ENCODE data around the gene LPP.
"Not testable (repeated sequence)": the region's sequence is repeated elsewhere in the genome, so short reads cannot be mapped to it uniquely, and the experiment has no call there.

Gene LPP

DNA sequence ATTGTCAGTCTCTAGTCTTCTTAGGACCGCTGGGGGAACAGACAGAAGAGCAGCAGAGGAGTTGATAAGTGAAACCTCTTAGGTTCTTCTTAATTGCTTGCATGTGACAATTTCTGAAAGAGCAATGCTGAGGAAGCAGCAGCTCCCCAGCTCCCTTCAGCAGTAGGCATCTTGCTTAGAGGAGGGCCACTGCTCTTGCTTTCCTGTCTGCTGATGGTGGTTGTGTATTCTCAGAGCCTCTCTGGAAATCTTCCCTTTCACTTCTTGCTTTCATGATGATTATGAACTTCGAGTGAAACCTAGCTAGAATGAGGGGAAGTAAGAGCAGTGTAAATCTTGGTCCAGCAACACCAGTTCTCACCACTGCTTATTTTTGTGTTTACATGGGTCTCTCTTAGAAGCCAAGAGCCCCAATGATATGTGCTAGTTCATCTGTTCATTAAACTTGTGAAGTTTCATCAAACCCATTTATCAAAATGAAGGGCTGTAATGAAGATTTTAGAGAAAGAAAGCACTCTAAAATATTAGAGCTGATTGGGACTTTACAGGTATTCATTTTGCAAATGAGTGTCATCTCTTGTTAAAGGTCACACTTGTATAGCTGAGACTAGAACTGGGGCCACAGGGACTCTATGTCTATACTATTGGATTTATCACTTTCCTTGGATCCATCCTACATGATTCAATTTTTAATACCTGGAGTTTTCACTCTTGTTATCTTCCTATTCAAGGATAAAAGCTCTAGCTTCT lies 246.7 kb downstream of the LPP start:
- DNase-seq (ENCODE audit: low read depth in 2 of 2) = no peak

DNA sequence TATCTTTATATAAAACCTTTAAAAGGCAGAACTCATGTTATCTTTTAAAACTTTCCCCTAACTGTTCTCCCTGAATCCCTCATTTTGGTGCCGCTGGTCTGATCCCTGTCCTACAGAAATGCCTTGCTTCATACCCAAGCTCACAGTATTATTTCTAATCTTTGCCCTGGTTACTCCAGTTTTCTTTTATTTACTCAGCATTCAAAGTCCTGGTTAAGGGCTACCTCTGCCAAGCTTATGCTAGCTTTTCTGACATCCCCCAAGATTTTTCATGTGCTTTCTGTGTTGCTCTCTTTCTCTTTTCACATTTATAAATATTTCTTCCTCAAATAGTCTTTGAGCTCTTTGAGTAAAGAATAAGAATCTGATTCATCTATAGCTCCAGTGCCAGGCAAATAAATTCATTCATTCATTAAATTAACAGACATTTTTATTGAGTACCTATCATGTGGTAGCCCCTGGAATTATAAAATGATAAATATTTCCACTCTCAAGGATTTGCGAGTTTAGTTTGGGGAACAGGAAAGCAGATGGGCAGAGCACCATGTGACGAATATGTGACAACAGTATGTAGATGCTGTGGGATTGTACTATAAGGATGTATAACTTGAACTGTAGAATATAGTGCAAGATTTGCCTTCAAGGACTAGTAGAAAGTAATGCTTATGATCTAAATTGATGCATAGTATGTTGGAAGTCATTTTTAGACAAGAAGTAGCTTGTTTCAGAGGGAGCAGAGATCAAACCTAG lies 247.5 kb downstream of the LPP start:
- no peak for DNase-seq (ENCODE audit: low read depth in 2 of 2)

DNA sequence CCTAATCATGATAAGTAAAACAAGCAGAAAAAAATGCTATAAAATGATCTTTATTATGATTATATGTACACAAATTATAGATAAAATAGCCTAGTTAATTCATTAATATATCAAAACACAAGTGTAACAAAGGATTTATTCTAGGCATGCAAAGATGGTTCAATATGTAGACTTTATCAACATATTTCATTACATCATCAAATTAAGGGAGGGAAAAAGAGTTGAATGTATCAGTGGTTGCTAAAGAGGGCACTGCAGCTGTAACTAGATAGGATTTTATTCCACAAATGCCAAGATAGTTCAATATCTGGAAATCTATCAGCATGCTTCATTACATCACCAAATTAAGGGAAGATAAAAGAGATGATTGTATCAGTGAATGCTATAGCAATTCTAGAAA lies 248.3 kb downstream of the LPP start:
- no peak for DNase-seq (ENCODE audit: low read depth in 2 of 2)

DNA sequence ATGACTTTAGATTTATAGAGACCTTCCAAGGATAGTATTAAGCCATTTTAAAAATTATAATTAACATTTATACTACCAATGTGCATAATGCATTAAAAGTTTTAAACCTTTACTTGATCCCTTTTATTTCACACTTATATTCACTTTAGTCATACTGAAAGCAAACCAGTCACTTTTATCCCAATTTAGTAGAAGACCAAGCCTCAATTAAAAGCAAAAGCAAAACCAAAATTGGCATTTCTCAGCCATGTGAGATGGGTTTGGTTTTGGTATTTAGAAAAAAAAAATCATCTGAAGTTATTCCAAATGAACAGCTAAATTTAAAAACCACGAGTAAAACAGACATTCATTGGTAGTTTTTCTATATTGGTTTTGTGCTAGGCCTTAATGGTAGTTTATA lies 249.4 kb downstream of the LPP start:
- DNase-seq (ENCODE audit: low read depth in 2 of 2) = no peak

DNA sequence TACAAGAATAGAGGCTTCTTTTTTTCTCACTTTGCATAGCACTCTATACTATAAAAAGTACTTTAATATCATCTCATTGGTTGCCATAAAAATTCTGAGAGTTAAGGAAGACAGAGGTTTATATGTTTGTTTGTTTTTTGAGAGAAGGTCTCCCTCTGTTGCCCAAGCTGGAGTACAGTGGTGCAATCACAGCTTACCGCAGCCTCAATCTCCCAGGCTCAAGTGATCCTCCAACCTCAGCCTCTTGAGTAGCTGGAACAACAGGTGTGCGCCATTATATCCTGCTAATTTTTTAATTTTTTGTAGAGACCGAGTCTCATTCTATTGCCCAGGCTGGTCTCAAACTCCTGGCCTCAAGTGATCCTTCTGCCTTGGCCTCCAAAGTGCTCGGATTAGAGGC lies 250.2 kb downstream of the LPP start:
- DNase-seq (ENCODE audit: low read depth in 2 of 2) = no peak

DNA sequence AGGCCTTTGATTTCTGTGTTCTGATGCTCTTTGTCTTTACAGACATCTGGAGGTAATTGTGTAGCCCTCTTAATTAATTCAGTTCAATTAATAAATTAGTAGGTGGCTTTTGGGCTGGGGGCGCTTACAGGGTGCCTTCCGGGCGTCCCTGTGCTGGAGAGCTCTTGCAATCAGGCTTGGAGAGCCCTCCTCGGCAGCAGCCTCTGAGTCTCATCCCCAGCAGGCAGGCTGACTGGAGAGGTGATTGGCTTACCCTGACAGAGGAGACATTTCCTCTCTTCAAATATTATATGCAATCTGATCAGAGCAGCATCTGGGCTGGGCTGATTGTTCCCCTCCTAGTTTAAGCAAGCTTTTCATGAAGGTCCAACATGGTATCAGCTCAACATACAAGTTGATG lies 250.7 kb downstream of the LPP start:
- DNase-seq (ENCODE audit: low read depth in 2 of 2) = no peak

DNA sequence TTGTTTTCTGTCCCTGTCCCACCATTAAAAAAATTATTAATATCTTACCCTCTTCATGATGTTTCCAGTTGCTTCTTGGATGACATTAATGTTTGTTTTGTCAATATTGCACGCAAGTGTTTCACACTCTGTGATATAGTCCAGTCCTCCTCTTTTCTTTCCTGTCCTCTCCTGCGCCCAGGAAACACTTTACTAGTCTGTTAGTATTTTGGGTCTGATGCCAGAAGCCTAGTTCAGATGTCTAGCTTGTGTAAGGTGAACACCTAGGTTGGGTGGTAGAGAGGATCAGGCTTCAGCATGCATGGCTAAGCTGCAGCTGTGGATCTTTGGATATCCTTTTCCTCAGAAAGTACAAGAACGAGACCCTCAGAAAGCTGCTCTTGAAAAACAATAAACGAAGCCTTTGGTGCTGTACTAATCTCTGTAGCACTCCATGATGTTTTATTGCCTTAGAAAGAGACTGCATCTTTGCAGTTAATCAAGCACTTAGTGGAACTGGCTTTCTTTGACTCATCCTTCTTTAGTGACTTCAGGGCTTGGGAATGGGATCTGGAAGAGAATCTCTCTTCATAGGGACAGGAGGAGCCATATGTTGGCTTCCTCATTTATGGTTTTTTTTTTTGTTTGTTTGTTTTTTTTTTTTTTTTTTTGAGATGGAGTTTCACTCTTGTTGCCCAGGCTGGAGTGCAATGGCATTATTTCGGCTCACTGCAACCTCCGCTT lies 253.4 kb downstream of the LPP start:
- peak; percentile 48 to 58 for DNase-seq (ENCODE audit: low read depth in 2 of 2)

DNA sequence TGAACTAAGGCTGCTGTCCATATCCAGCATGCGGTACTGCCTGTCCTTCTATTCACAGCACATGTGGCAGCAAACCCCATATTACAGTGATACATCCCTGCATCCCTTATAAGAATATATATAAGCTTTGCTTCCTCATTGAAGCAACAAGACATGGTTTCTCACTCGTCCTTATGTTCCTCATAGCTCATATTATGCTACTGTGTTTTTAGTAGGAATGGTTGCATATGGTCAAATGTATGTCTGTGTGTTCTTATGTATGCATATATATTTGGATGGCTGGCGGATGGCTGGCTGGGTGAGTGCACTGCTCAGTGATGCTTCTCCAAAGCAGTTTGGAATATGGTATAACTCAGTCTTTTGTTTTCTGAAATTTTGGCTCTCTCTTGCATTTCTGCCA lies 254.9 kb downstream of the LPP start:
- no peak for DNase-seq (ENCODE audit: low read depth in 2 of 2)

DNA sequence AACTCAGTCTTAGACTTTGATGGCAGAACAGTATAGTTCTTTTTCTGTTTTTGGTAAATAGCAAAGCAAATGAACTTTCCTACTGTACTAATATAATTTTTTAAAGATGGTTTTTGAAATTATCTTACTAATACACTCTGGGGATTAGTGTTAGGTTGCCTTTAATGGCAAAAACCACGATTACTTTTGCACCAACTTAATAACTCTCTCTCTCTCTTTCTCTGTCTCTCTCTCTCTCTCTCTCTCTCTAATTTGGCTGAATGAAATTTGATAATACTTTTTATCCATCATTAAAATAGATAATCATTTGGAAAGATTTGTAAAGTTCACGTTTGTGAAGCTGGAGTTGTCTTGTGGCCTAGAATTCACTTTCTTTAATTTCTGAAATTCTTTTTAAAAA lies 257.8 kb downstream of the LPP start:
- no peak for DNase-seq (ENCODE audit: low read depth in 2 of 2)

DNA sequence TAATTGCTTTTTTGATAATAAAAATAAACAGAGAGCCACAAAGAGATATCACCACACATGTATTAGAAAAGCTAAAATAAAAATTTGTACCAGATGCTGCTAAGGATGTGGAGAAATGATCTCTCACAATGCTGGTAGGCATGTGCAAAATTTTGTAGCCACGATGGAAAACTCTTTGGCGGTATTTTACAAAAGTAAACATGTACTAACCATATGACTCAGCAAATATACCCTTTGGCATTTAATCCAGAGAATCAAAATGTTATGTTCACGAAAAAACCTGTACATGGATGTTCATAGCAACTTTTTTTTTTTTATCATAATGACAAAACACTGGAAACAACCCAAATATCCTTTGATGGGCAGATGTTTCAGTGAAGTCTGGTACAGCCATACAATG lies 261.2 kb downstream of the LPP start:
- DNase-seq (ENCODE audit: low read depth in 2 of 2) = peak in 1 of 2 experiments; percentile 36

DNA sequence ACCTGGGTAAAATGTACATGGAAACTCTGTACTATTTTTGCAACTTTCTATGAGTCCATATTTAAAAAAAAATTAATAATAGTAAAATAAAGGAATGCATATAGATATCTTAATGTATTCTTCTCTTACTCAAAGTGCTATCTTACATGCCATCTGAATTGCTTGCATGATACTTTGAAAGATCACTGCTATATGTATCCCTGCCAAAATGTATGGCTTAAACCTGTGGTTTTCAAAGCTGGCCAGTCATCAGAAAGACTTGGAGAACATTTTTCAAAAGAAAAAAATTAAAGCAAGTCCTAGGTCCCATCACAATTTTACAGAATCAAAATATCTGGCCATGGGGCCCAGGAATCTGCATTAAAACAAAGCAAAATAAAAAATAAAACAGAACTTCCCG lies 262.1 kb downstream of the LPP start:
- peak; percentile 72 to 75 for DNase-seq (ENCODE audit: low read depth in 2 of 2)

DNA sequence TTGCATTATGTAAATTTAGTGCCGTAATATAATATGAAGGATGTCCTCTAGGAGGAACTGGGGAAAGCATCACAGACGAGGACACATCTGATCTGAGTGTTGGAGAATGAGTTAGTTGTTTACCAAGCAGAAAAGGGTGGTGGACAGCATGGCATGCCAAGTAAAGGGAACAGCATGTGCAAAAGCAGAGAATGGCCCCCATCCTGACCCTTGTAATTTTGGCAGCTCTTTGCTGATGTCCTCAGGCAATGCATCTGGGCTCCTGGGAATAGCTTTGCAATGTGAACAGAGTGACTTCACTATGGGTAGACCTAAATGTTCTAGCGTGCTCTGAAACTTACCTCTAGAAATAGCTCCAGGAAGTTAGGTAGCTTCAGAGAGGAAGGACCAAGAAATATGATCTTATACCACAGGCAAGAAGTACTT lies 263.3 kb downstream of the LPP start:
- DNase-seq (ENCODE audit: low read depth in 2 of 2) = no peak

DNA sequence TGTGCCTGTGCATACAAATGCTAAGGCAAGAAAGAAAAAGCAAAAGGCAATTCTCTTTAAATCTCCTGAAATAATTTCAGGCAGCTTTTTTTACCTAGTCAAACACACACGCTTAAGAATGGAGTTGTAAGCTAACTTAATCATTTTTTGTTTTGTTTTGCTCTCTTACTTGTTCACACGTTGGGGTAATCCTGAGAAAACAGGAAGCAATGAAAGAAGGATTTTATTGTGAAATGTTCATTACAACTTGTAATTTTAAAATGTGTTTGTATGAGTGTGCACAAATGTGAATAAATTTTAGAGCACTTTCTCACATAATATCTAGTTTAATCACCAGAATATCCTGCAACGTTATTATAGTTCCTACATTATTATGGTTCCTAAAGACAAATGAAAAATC lies 263.8 kb downstream of the LPP start:
- no peak for DNase-seq (ENCODE audit: low read depth in 2 of 2)

DNA sequence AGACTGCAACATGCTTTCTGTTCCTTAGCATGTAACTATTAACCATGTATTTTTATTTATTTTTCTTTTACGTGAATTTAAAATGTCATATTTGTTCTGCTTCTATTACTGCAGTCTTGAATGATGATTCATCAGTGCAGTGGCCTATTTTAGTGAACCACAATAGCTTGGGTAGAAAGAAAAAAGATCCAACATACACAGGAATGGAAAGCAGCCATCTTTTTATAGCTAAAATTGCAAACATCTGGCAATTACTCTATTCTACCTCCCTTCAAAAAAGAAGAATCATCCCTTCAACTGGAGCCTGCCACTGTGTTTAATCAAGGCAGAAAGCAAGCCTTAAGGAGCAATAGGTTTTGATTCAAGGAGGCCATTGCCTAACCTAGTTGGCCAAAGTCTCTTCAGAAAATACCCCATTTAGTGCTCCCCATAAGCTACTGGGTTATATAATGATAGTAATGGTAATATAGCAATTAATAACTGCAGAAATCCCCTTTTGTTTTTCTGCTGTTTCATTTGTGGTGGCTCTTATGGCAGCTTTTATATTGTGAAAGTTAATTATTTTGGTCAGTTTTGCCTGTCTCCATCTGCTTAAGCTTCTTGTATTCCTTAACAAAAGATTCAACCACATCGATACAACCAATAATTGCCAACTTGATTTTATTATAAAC lies 267.3 kb downstream of the LPP start:
- peak; percentile 93 to 94 for DNase-seq (ENCODE audit: low read depth in 2 of 2)

DNA sequence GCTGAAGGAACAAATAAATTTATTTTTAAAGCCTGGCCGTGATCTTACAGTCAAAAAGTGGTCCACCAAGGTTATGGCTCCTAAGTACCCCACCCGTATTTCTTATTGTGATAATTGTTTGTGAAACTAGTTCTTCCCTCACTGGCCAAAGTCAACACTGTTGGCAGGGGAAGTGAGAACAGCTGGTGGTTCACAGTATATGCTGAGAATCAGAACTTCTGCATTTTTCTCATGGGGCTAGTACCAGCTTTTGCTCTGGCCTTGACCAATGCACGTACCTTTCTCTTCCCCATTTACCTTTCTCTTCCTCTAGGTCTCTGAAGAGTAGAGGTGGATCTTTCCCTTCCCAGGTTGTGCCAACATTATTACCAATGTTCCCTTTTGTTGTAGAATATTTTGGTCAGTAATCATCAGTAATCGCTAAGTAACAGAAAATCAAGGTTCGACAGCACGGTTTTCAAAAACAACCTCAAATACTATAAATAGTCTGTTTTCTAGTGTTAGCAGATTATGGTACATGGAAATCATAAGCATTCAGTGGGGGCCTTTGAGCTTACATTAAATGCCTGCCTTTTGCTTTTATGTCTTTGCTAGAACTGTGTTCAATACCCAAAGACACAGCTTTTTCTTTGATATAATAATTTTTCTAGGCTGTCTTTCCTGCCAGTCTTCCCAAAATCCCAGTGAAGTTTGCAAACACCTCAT lies 268.0 kb downstream of the LPP start:
- DNase-seq (ENCODE audit: low read depth in 2 of 2) = no peak

DNA sequence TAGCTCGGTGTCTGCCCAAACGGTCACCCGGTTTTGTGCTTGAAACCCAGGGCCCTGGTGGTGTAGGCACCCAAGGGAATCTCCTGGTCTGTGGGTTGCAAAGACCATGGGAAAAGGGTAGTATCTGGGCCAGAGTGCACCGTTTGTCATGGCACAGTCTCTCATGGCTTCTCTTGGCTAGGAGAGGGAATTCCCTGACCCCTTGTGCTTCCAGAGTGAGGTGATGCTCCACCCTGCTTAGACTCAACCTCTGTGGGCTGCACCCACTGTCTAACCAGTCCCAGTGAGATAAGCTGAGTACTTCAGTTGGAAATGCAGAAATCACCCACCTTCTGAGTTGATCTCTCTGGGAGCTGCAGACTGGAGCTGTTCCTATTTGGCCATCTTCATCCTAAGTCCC lies 274.0 kb downstream of the LPP start:
- not testable (repeated sequence) for DNase-seq (ENCODE audit: low read depth in 2 of 2)

DNA sequence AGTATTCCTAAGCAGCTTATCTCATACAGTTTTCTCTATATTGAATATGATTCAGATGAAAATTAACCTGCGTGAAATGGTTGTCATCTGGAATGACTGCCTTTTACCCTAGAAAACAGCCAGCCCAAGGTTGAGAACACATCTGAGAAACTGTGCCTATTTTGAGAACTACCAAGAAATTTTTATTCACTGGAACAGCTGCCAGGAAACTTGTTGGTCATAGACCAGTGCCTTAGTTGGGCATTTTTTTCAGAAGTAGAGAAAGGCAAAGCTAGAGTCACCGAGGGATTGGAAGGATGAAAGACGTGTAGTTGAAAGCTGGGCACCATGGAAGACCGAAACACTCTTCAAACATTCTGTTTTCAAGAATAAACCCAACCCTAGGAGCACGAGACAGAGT lies 277.1 kb downstream of the LPP start:
- no peak for DNase-seq (ENCODE audit: low read depth in 2 of 2)

DNA sequence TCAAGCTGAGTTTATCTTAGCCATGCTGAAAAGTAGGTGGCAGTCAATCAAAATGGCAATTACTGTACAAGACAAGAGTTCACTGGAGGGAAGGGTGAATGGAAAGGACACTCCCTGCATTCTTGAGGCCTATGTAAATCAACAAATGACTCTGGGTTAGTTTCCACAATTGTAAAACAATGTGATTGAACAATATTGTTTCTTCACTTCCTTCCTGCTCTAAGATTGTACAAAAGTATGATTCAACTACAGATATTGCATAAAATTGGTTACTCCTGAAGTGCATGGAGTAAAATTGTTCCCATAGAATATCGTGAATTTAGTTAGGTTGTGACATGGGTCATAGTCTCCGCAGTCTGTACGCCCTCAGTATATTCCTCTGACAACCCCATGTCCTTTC lies 277.6 kb downstream of the LPP start:
- DNase-seq (ENCODE audit: low read depth in 2 of 2) = no peak

DNA sequence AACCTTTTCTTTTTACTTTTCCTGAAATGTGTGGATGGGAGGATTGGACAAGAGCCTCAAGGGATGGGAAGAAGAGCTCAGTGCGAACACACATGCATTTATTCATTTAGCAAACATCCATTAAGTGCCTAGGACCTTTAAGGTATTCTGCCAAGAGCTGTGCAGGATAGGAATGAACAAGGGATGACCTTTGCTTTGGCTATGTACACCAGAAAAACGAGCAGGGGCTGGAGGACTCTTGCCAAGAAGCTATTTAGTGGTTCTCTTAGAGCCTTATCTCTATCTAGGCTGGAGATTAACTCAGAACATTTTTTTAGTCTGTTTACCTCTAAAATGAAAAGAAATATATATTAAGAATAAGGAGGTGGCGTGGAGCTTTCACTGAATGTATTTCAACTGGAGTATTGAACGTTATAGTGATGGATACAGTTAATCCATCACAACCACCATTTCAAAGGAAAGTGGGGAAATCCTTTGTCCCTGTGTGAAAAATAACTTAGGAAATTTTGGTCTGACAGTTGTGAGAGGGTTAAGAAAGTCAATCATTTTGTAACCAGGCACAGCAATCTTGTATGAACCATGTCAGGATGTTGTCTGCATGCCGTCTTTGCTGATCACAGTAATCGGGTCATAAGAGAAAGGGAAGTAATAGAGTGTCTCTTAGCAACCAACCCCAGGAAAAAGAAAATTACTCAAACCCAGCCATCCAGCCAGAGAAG lies 279.0 kb downstream of the LPP start:
- DNase-seq (ENCODE audit: low read depth in 2 of 2) = no peak

DNA sequence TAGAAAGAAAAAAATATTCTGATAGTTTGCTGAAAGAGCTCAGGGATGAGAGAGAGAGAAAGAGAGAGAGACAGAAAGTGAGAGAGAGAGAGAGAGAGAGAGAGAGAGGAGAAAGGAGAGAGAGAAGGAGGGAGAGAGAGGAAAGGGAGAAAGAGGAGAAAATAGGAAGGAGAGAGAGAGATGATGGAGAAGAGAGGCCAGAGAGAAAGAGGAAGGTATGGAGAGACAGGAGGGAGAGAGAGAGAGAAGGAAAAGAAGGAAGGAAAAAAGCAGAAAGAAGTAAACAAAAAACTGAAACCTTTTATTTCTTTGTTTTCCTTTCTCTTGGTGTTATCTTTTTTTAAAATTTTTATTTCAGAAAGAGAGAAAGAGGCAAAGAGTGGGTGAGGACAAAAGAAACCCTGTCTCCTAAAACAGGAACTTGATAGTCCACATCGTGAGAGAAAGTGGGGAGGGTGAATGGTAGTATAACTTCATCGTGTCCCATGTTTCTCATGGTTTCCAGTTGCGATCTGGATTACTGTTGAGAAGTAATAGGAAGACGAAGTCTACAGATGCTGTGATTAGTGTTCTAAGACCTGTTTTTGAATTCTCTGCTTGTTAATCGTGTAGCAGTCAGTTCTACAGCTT lies 279.7 kb downstream of the LPP start:
- no peak for DNase-seq (ENCODE audit: low read depth in 2 of 2)
